Fibroblast of lung (primary cell): ENCODE measurements around the gene SDHB. TPM values are rescaled to one million over a fixed set of nuclear protein-coding genes. Genes with fewer than 3 reads are reported as not detected.

ENCODE experiments used
- DNase-seq, 2 donors: peaks; one replicate each; pipeline versions ENCODE4 v3.0.0 to v3.0.0-alpha.2; 2010; ENCODE audit warnings: low read depth in 2 of 2
- H2AFZ ChIP-seq: 2 replicates; pipeline ENCODE4 v1.5.1; 2012; ENCODE audit warnings: low read length, control low read depth, inconsistent platforms
- H3K27ac ChIP-seq: 2 replicates; pipeline ENCODE4 v1.5.1; 2011; ENCODE audit warnings: low read length, control low read depth; ENCODE audit not compliant: insufficient read depth
- H3K27me3 ChIP-seq: 2 replicates; pipeline ENCODE4 v1.5.1; 2011; ENCODE audit warnings: mild to moderate bottlenecking, low read length; ENCODE audit not compliant: control insufficient read depth, insufficient read depth
- H3K36me3 ChIP-seq: 2 replicates; pipeline ENCODE4 v1.5.1; 2011; ENCODE audit warnings: low read length; ENCODE audit not compliant: control insufficient read depth, insufficient read depth
- H3K4me1 ChIP-seq: 2 replicates; pipeline ENCODE4 v1.5.1; 2011; ENCODE audit warnings: low read length; ENCODE audit not compliant: control insufficient read depth, insufficient read depth; ENCODE audit errors: extremely low read depth
- H3K4me2 ChIP-seq: 2 replicates; pipeline ENCODE4 v1.5.1; 2011; ENCODE audit warnings: low read length, control low read depth; ENCODE audit not compliant: insufficient read depth; ENCODE audit errors: extremely low read depth
- H3K4me3 ChIP-seq, 4 experiments: fragments of 200-600 bp in 1 of 4; sonication (generic) in 1 of 4; replicated peaks in 1 of 4; 2 replicates each; pipeline ENCODE4 v1.5.1; 2011 to 2016; ENCODE audit warnings: low read length in 4 of 4, low read depth in 3 of 4, mild to moderate bottlenecking in 3 of 4, control low read depth in 2 of 4, inconsistent platforms in 1 of 4, mixed read lengths in 1 of 4; ENCODE audit not compliant: insufficient read depth in 1 of 4; ENCODE audit errors: control extremely low read depth in 1 of 4
- H3K79me2 ChIP-seq: 2 replicates; pipeline ENCODE4 v1.5.1; 2012; ENCODE audit warnings: mild to moderate bottlenecking, low read length, inconsistent platforms; ENCODE audit not compliant: control insufficient read depth, insufficient read depth
- H3K9ac ChIP-seq: 2 replicates; pipeline ENCODE4 v1.5.1; 2011; ENCODE audit warnings: mild to moderate bottlenecking, low read length, control low read depth; ENCODE audit not compliant: insufficient read depth
- H3K9me3 ChIP-seq: 2 replicates; pipeline ENCODE4 v1.5.1; 2012; ENCODE audit warnings: low read depth, low read length; ENCODE audit not compliant: control insufficient read depth, insufficient read depth
- H4K20me1 ChIP-seq: 2 replicates; pipeline ENCODE4 v1.5.1; 2011; ENCODE audit warnings: low read length; ENCODE audit not compliant: control insufficient read depth, insufficient read depth; ENCODE audit errors: extremely low read depth
- CTCF ChIP-seq, 2 donors: IDR thresholded peaks in 1 of 2; conservative IDR thresholded peaks in 1 of 2; 1 replicate in 1 of 2; 2 replicates in 1 of 2; pipeline ENCODE4 v1.5.1; 2011 to 2012; ENCODE audit warnings: low read length in 2 of 2, control low read depth in 1 of 2, inconsistent platforms in 1 of 2, low read depth in 1 of 2, mild to moderate bottlenecking in 1 of 2
- EZH2 ChIP-seq: IDR thresholded peaks from 2 replicates; pipeline ENCODE4 v1.5.1; 2012; ENCODE audit warnings: low read length, control low read depth, mild to moderate bottlenecking; ENCODE audit errors: missing control alignments
- polyA plus RNA-seq, 2 donors: library from polyadenylated mRNA; depleted of rRNA in 1 of 2; stranded (reverse) in 1 of 2; unstranded in 1 of 2; fragments of >200 nt; gene quantifications; 2 replicates each; pipeline ENCODE4 v1.2.1, GENCODE V29; 2011 to 2012; ENCODE audit warnings: missing spikeins in 1 of 2
- total RNA-seq: library from RNA; depleted of rRNA; stranded (reverse); fragments of >200 nt; gene quantifications from 2 replicates; pipeline ENCODE4 v1.2.1, GENCODE V29; 2014

The SDHB gene
- total and polyA plus RNA-seq, 2 donors (not counting 1 experiment from before 2014, with no cell fraction given) = 136 to 170 TPM

GRCh38 chr1:17016317-17016661 lies 37.5 kb downstream of the SDHB start:
- no peaks in the 10 kb centered on the region for H4K20me1 ChIP-seq
- no peaks in the 10 kb centered on the region for H3K27me3 ChIP-seq
- no peaks in the 10 kb centered on the region for H3K9me3 ChIP-seq
- no peak overlapping the region for H2AFZ ChIP-seq
- no peak overlapping the region for H3K9ac ChIP-seq
- DNase-seq = peak; percentile 40 to 84
- H3K4me3 ChIP-seq = no peak overlapping the region
- no peaks in the 10 kb centered on the region for H3K79me2 ChIP-seq
- no peak for TF ChIP-seq EZH2
- no peak for TF ChIP-seq CTCF (conservative IDR thresholded peaks at IDR 0.05 in 1 of 2, IDR thresholded peaks at IDR 0.05 in 1 of 2; ENCODE audit: low read depth in 1 of 2, low read length in 2 of 2)
- H3K36me3 ChIP-seq = peaks cover 12% of the 10 kb centered on the region
- no peak overlapping the region for H3K27ac ChIP-seq
- H3K4me1 ChIP-seq = peaks cover 3% of the 10 kb centered on the region
- no peak overlapping the region for H3K4me2 ChIP-seq

GRCh38 chr1:17014671-17015567 lies 38.9 kb downstream of the SDHB start:
- H3K9ac ChIP-seq = no peak overlapping the region
- no peak overlapping the region for H3K4me3 ChIP-seq
- TF ChIP-seq CTCF (conservative IDR thresholded peaks at IDR 0.05 in 1 of 2, IDR thresholded peaks at IDR 0.05 in 1 of 2; ENCODE audit: low read depth in 1 of 2, low read length in 2 of 2) (no peak), EZH2 (no peak)
- no peak overlapping the region for H2AFZ ChIP-seq
- no peak overlapping the region for H3K4me2 ChIP-seq
- H3K27ac ChIP-seq = no peak overlapping the region
- no peaks in the 10 kb centered on the region for H3K79me2 ChIP-seq
- H3K4me1 ChIP-seq = peaks cover 8% of the 10 kb centered on the region
- no peaks in the 10 kb centered on the region for H4K20me1 ChIP-seq
- H3K27me3 ChIP-seq = no peaks in the 10 kb centered on the region
- DNase-seq = no peak
- no peaks in the 10 kb centered on the region for H3K9me3 ChIP-seq
- H3K36me3 ChIP-seq = peaks cover 4% of the 10 kb centered on the region

GRCh38 chr1:17013491-17014320 lies 40.1 kb downstream of the SDHB start:
- no peak overlapping the region for H3K27ac ChIP-seq
- H3K27me3 ChIP-seq = no peaks in the 10 kb centered on the region
- no peaks in the 10 kb centered on the region for H3K79me2 ChIP-seq
- no peak overlapping the region for H3K9ac ChIP-seq
- peaks cover 8% of the 10 kb centered on the region for H3K4me1 ChIP-seq
- H2AFZ ChIP-seq = no peak overlapping the region
- no peak overlapping the region for H3K4me3 ChIP-seq
- DNase-seq = peak in 1 of 2 donors; percentile 59
- H4K20me1 ChIP-seq = no peaks in the 10 kb centered on the region
- peaks cover 4% of the 10 kb centered on the region for H3K36me3 ChIP-seq
- TF ChIP-seq CTCF (conservative IDR thresholded peaks at IDR 0.05 in 1 of 2, IDR thresholded peaks at IDR 0.05 in 1 of 2; ENCODE audit: low read depth in 1 of 2, low read length in 2 of 2) (no peak), EZH2 (no peak)
- no peak overlapping the region for H3K4me2 ChIP-seq
- no peaks in the 10 kb centered on the region for H3K9me3 ChIP-seq
